ENCODE data around the gene TMPRSS4. TPM values are rescaled to one million over a fixed set of nuclear protein-coding genes. Genes with fewer than 3 reads are reported as not detected.

The TMPRSS4 gene
- polyA plus RNA-seq, 1 of the 3 experiments (the other 2 are of a cell fraction) = not detected

DNA sequence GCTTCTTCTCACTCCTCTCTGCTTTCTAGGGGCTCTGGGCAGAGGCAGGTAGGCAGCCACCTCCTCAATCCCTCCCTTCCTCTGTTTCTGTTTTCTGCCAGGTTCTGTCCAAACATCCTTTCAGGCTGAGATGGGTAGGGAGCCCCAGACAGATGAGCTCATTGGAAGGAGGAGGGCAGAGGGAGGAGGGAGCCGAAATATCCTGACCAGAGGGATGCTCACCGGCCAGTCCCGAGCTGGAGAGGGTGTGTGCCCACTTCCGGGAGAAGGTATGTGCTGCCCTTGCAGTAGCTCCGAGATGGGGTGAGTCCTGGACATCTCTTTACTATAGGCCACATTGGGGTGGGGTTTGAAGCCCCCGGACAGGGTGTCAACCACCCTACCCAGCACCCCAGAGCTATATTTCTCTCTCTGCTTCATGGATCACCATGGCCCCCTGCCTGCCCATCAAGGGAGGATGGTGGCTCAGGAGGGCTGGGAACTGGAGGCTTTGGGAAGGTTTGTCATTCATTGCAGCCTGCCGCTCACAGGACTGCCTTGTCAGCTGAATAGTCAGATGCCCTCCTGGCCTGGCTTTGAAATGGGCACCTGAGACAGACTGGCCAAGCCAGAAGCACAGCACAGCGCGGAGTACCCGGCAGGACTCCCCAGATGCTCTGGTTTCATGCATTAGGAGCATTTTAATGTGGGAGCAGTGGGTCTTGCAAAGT lies 80.5 kb downstream of the TMPRSS4 start:
- Histone ChIP-seq H3K27me3 (ENCODE audit: insufficient read depth) (peaks cover 75% of the 10 kb centered on the region), H3K79me2 (ENCODE audit: insufficient read depth) (no peaks in the 10 kb centered on the region), H3K27ac (ENCODE audit: low read depth in 2 of 2, low read length in 1 of 2) (no peak overlapping the region), H3K4me3 (ENCODE audit: low read depth in 2 of 2, low read length in 1 of 2) (no peak overlapping the region), H3K4me2 (no peak overlapping the region), H3K4me1 (ENCODE audit: control insufficient read depth in 1 of 2, insufficient read depth in 2 of 2, low read depth in 1 of 2, low read length in 1 of 2) (peaks cover 0 to 11% of the 10 kb centered on the region in 2 experiments; a peak in 1 of 4 replicates), H3K9me3 (no peaks in the 10 kb centered on the region), H4K20me1 (ENCODE audit: insufficient read depth) (no peaks in the 10 kb centered on the region), H3F3A (replicated peaks; ENCODE audit: insufficient read depth) (no peaks in the 10 kb centered on the region), H3K9me2 (no peaks in the 10 kb centered on the region), H2AFZ (ENCODE audit: low read depth) (no peak overlapping the region), H3K9ac (no peak overlapping the region), H3K36me3 (replicated peaks in 1 of 2; ENCODE audit: control insufficient read depth in 1 of 2, insufficient read depth in 2 of 2, low read length in 1 of 2) (no peaks in the 10 kb centered on the region)
- CTCF ChIA-PET = interaction anchor here (1.5 to 6.0 kb wide), 5 partner anchors 10 to 21 kb away, joined by 6 to 84 read pairs (median 10); no protein-coding TSS in a partner anchor
- WGBS (ENCODE audit: low lambda C conversion rate) = 54% methylated on average over 9 of the region's 10 CpGs
- POLR2A ChIA-PET = no interaction called here
- TF ChIP-seq USF2 (IDR thresholded peaks at IDR 0.05; ENCODE audit: borderline replicate concordance, low read depth, low read length) (no peak), IRF3 (IDR thresholded peaks at IDR 0.05; ENCODE audit: low read depth, low read length) (no peak), ELF1 (IDR thresholded peaks at IDR 0.05) (no peak)
- TF ChIP-seq, protein P1, sequence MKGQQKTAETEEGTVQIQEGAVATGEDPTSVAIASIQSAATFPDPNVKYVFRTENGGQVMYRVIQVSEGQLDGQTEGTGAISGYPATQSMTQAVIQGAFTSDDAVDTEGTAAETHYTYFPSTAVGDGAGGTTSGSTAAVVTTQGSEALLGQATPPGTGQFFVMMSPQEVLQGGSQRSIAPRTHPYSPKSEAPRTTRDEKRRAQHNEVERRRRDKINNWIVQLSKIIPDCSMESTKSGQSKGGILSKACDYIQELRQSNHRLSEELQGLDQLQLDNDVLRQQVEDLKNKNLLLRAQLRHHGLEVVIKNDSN (IDR thresholded peaks at IDR 0.05; ENCODE audit: borderline replicate concordance, low read depth) = no peak
- no peak for DNase-seq

- Histone ChIP-seq H3K27me3 (ENCODE audit: insufficient read depth) (peaks cover 55% of the 10 kb centered on the region), H3K4me3 (ENCODE audit: low read depth in 2 of 2, low read length in 1 of 2) (no peak overlapping the region), H3K79me2 (ENCODE audit: insufficient read depth) (no peaks in the 10 kb centered on the region), H3K4me2 (no peak overlapping the region), H3K36me3 (replicated peaks in 1 of 2; ENCODE audit: control insufficient read depth in 1 of 2, insufficient read depth in 2 of 2, low read length in 1 of 2) (no peaks in the 10 kb centered on the region), H4K20me1 (ENCODE audit: insufficient read depth) (no peaks in the 10 kb centered on the region), H3K27ac (ENCODE audit: low read depth in 2 of 2, low read length in 1 of 2) (no peak overlapping the region), H3F3A (replicated peaks; ENCODE audit: insufficient read depth) (no peaks in the 10 kb centered on the region), H3K9ac (no peak overlapping the region), H3K4me1 (ENCODE audit: control insufficient read depth in 1 of 2, insufficient read depth in 2 of 2, low read depth in 1 of 2, low read length in 1 of 2) (no peaks in the 10 kb centered on the region; a peak in 1 of 4 replicates), H3K9me2 (no peaks in the 10 kb centered on the region), H2AFZ (ENCODE audit: low read depth) (no peak overlapping the region), H3K9me3 (no peaks in the 10 kb centered on the region)
- TF ChIP-seq, protein P2, sequence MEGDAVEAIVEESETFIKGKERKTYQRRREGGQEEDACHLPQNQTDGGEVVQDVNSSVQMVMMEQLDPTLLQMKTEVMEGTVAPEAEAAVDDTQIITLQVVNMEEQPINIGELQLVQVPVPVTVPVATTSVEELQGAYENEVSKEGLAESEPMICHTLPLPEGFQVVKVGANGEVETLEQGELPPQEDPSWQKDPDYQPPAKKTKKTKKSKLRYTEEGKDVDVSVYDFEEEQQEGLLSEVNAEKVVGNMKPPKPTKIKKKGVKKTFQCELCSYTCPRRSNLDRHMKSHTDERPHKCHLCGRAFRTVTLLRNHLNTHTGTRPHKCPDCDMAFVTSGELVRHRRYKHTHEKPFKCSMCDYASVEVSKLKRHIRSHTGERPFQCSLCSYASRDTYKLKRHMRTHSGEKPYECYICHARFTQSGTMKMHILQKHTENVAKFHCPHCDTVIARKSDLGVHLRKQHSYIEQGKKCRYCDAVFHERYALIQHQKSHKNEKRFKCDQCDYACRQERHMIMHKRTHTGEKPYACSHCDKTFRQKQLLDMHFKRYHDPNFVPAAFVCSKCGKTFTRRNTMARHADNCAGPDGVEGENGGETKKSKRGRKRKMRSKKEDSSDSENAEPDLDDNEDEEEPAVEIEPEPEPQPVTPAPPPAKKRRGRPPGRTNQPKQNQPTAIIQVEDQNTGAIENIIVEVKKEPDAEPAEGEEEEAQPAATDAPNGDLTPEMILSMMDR (IDR thresholded peaks at IDR 0.05) = no peak
- ChIA-PET CTCF (interaction anchor here (0.9 to 1.6 kb wide), 2 partner anchors 10 to 17 kb away, joined by 4 to 9 read pairs; no protein-coding TSS in a partner anchor), POLR2A (no interaction called here)
- 31% methylated on average over 6 of the region's 6 CpGs for WGBS (ENCODE audit: low lambda C conversion rate)
- no peak for DNase-seq
Observed at GRCh38 chr11:118161786-118162185, 84.9 kb downstream of the TMPRSS4 start.

Measured in SK-N-SH (cell line).